ENCODE measurements around the gene ZXDC. TPM values are rescaled to one million over a fixed set of nuclear protein-coding genes. Genes with fewer than 3 reads are reported as not detected.

Gene ZXDC
- total RNA-seq, 1 donor from 2014 or later, result 29.0 TPM

- Mint-ChIP-seq H3K27ac (no peak overlapping the region), H3K9me3 (no peaks in the 10 kb centered on the region), H3K4me1 (ENCODE audit: unreplicated experiment) (peaks cover 4% of the 10 kb centered on the region), H3K4me3 (no peak overlapping the region), H3K36me3 (peaks cover 18% of the 10 kb centered on the region), H3K27me3 (no peaks in the 10 kb centered on the region)
- no peak for TF ChIP-seq CTCF (conservative IDR thresholded peaks at IDR 0.05)
- no peak for DNase-seq (ENCODE audit: extremely low spot score, unreplicated experiment)
Measured at GRCh38 chr3:126456766-126457388, 18.8 kb downstream of the ZXDC start.

GRCh38 chr3:126456211-126456610 is 19.5 kb downstream of the ZXDC start:
- no peak overlapping the region for H3K4me3 Mint-ChIP-seq
- no peaks in the 10 kb centered on the region for H3K27me3 Mint-ChIP-seq
- H3K27ac Mint-ChIP-seq, result no peak overlapping the region
- H3K4me1 Mint-ChIP-seq (ENCODE audit: unreplicated experiment), result peaks cover 4% of the 10 kb centered on the region
- no peak for TF ChIP-seq CTCF (conservative IDR thresholded peaks at IDR 0.05)
- DNase-seq (ENCODE audit: extremely low spot score, unreplicated experiment), result no peak
- no peaks in the 10 kb centered on the region for H3K9me3 Mint-ChIP-seq
- H3K36me3 Mint-ChIP-seq, result peaks cover 12% of the 10 kb centered on the region

- peaks cover 12% of the 10 kb centered on the region for H3K36me3 Mint-ChIP-seq
- no peak for DNase-seq (ENCODE audit: extremely low spot score, unreplicated experiment)
- no peaks in the 10 kb centered on the region for H3K27me3 Mint-ChIP-seq
- no peaks in the 10 kb centered on the region for H3K9me3 Mint-ChIP-seq
- no peak overlapping the region for H3K27ac Mint-ChIP-seq
- no peak for TF ChIP-seq CTCF (conservative IDR thresholded peaks at IDR 0.05)
- H3K4me1 Mint-ChIP-seq (ENCODE audit: unreplicated experiment), result peaks cover 4% of the 10 kb centered on the region
- no peak overlapping the region for H3K4me3 Mint-ChIP-seq
Measured at GRCh38 chr3:126454437-126455198, 21.1 kb downstream of the ZXDC start.

- Mint-ChIP-seq H3K4me3 (no peak overlapping the region), H3K27ac (no peak overlapping the region), H3K27me3 (no peaks in the 10 kb centered on the region), H3K36me3 (peaks cover 12% of the 10 kb centered on the region), H3K9me3 (no peaks in the 10 kb centered on the region), H3K4me1 (ENCODE audit: unreplicated experiment) (peaks cover 4% of the 10 kb centered on the region)
- no peak for DNase-seq (ENCODE audit: extremely low spot score, unreplicated experiment)
- TF ChIP-seq CTCF (conservative IDR thresholded peaks at IDR 0.05), result no peak
Measured at GRCh38 chr3:126454025-126454424, 21.7 kb downstream of the ZXDC start.

- H3K36me3 Mint-ChIP-seq, result peaks cover 7% of the 10 kb centered on the region
- H3K27ac Mint-ChIP-seq, result no peak overlapping the region
Measured at GRCh38 chr3:126452213-126452612, 23.5 kb downstream of the ZXDC start.

More at GRCh38 chr3:126452213-126452612, 23.5 kb downstream of the ZXDC start:
- H3K9me3 Mint-ChIP-seq, result no peaks in the 10 kb centered on the region
- DNase-seq (ENCODE audit: extremely low spot score, unreplicated experiment), result no peak
- no peak for TF ChIP-seq CTCF (conservative IDR thresholded peaks at IDR 0.05)
- H3K4me1 Mint-ChIP-seq (ENCODE audit: unreplicated experiment), result peaks cover 4% of the 10 kb centered on the region
- no peaks in the 10 kb centered on the region for H3K27me3 Mint-ChIP-seq
- no peak overlapping the region for H3K4me3 Mint-ChIP-seq
